Stimulated activated CD4-positive, alpha-beta T cell treated with anti-CD3 and anti-CD28 coated beads, TNF-alpha, amount 100 ng/mL, for 1 hour (primary cell): ENCODE measurements around the gene SGIP1.
"Not testable (repeated sequence)": the region's sequence is repeated elsewhere in the genome, so short reads cannot be mapped to it uniquely, and the experiment has no call there.

Experiments used
- DNase-seq, 3 donors: peaks; one replicate each; pipeline ENCODE4 v3.0.0-alpha.2; 2020; ENCODE audit warnings: low read depth in 3 of 3, low spot score in 1 of 3

SGIP1 gene

GRCh38 chr1:66552287-66552686 lies 18.3 kb downstream of the SGIP1 start:
- DNase-seq = no peak

GRCh38 chr1:66552829-66553228 lies 18.9 kb downstream of the SGIP1 start:
- DNase-seq = no peak

- no peak for DNase-seq
Measured at GRCh38 chr1:66553846-66554245, 19.9 kb downstream of the SGIP1 start.

- DNase-seq = no peak
Measured at GRCh38 chr1:66556161-66556611, 22.2 kb downstream of the SGIP1 start.

GRCh38 chr1:66557157-66557556 lies 23.2 kb downstream of the SGIP1 start:
- DNase-seq = no peak

GRCh38 chr1:66559517-66559916 lies 25.6 kb downstream of the SGIP1 start:
- DNase-seq = no peak

GRCh38 chr1:66562561-66562960 lies 28.6 kb downstream of the SGIP1 start:
- no peak for DNase-seq

GRCh38 chr1:66563094-66563800 lies 29.3 kb downstream of the SGIP1 start:
- no peak for DNase-seq

GRCh38 chr1:66563941-66564630 lies 30.1 kb downstream of the SGIP1 start:
- DNase-seq = no peak

- DNase-seq = no peak
Measured at GRCh38 chr1:66570196-66570595, 36.2 kb downstream of the SGIP1 start.

- no peak for DNase-seq
Measured at GRCh38 chr1:66571789-66572188, 37.8 kb downstream of the SGIP1 start.

- DNase-seq = no peak
Measured at GRCh38 chr1:66575739-66576138, 41.8 kb downstream of the SGIP1 start.

GRCh38 chr1:66576645-66577044 lies 42.7 kb downstream of the SGIP1 start:
- no peak for DNase-seq

GRCh38 chr1:66578841-66579240 lies 44.9 kb downstream of the SGIP1 start:
- no peak for DNase-seq

- DNase-seq = no peak
Measured at GRCh38 chr1:66580081-66580480, 46.1 kb downstream of the SGIP1 start.

GRCh38 chr1:66583021-66583420 lies 49.1 kb downstream of the SGIP1 start:
- DNase-seq = no peak

- DNase-seq = no peak
Measured at GRCh38 chr1:66585002-66585401, 51.0 kb downstream of the SGIP1 start.

GRCh38 chr1:66589326-66589725 lies 55.4 kb downstream of the SGIP1 start:
- DNase-seq = no peak

GRCh38 chr1:66592106-66592507 lies 58.2 kb downstream of the SGIP1 start:
- not testable (repeated sequence) for DNase-seq

- no peak for DNase-seq
Measured at GRCh38 chr1:66596191-66596590, 62.2 kb downstream of the SGIP1 start.

- DNase-seq = no peak
Measured at GRCh38 chr1:66597500-66597899, 63.5 kb downstream of the SGIP1 start.

GRCh38 chr1:66598670-66599069 lies 64.7 kb downstream of the SGIP1 start:
- DNase-seq = no peak

- DNase-seq = no peak
Measured at GRCh38 chr1:66599346-66599745, 65.4 kb downstream of the SGIP1 start.
